Hematopoietic multipotent progenitor cell treated with erythropoietin and hydrocortisone succinate and interleukin-3 and kit ligand, for 8 days (in vitro differentiated cells): ENCODE results near the gene NDUFC1.
A peak's percentile ranks its signal among the peaks of the same experiment; 100 is the strongest.

Experiments
- DNase-seq: peaks from one replicate; pipeline ENCODE4 v3.0.0-alpha.2; 2015

The NDUFC1 gene

GRCh38 chr4:139246166-139246565 is 56.1 kb downstream of the NDUFC1 start:
- no peak for DNase-seq

- no peak for DNase-seq
These were observed 56.7 kb downstream of the NDUFC1 start for GRCh38 chr4:139245590-139245989.

DNA sequence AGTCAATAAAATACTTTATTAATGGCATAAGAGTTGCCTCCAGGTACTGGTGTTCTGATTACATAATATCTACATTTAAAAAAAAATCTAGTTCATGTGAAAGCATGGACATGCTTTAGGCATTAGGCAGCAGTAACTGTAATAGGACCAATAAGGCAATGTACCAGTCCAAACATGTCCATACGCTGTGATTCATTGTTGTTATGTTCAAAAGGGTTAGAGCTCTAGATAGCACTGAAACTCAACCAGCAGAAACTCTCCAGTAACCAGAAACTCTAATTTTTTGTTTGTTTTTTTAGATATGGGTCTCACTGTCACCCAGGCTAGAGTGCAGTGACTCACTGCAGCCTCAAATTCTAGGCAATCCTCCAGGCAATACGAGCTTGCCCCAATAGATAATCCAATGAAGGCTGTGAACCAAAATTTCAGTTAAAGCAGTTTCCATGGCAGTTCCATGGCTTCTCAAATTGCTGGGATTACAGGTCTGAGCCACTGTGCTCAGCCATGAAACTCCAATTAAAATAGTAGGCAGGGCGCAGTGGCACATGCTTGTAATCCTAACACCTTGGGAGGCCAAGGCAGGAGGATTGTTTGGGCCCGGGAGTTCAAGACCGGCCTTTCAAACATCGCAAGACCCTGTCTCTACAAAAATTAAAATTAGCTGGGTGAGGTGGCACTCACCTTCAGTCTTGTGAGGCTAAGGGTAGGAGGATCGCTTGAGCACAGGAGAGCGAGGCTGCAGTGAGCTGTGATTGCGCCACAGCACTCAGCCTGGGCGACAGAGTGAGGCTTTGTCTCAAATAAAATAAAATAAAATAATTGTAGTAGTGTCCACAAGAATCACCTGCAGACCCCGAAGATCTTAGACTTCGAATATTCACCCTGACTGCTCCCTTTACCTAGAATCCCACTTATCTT is 58.6 kb downstream of the NDUFC1 start:
- peak; percentile 71 for DNase-seq

DNA sequence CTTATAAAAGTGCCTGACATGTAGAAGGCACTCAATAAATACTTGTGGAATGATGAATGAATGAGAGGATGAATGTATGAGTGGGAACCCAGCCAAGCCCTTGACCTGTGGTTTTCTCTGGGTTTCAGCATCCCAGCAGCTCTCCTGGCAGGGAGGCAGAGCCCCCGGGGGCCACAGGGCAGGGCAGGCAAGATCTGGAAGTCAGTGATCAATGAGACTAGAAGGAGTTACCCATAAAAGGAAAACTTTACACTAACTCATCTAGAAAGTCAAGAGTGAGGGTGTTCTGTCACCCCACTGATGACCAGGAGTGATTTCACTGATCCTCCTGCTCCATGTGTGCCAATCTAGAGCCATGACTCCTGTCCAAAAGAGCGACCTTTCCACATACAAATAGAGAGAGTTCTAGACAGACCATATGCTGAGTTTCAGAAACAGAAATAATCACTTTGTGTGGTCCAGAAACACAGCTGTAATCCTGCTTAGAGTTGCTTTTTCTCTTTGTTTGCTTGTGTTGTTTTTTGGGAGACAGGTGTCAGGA is 59.7 kb downstream of the NDUFC1 start:
- no peak for DNase-seq

DNA sequence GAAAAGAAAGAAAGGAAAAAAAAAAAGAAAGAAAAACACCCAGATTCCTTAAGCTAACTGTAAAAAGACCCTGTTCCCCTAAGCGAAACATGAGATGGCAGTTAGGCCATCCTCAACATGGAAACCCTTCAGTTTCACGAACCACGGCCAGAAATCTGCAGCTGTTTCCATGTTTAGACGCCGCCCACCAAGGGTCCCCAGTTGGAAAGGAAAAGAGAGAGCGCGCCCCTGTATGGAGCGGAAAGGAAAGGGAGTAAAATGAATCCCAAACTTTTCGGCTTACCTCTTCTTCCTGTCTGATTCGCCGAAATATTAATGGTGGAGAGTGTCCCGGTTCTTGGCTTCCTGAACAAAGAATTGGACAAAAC is 60.5 kb downstream of the NDUFC1 start:
- DNase-seq = no peak

DNA sequence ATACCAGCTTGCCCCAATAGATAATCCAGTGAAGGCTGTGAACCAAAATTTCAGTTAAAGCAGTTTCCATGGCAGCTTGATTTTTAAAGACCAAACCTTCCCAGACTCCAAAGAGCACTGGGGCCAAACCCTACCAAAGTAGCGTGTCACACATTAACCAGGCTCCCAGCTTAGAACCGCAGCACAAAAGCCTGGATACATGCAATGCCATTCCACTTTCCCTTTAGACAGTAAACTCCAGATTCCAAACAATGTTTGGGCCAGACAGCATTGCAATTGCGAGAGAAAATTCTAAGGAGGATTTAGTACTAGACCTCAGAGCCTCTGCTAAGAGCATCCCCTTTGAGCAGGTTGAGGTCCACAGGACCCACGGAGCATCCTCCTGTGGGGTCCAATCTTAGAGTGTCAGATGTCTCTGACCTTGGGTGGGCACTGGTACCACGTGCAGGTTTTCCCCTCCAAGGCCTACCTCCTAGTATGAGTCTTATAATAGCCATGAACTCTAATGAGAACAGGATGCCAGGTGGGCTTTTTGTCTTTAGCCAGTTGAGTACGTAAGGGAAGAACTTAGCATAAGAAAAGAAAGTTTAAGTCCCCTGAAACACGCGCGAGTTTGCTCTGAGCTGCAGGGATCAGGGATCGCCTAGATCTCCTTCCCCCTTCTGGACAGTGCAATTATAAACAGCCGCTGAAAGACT is 61.0 kb downstream of the NDUFC1 start:
- no peak for DNase-seq
